MM.1S (cell line): ENCODE results near the gene TSPEAR.
"Not testable (repeated sequence)": the region's sequence is repeated elsewhere in the genome, so short reads cannot be mapped to it uniquely, and the experiment has no call there.

Experiments
- DNase-seq: peaks from one replicate; pipeline ENCODE4 v3.0.0-alpha.2; 2015
- H2AFZ ChIP-seq: fragments of 300-600 bp; sonication (generic); 2 replicates; pipeline ENCODE4 v1.6.0; 2016; ENCODE audit warnings: antibody characterized with exemption, low read length
- H3F3A ChIP-seq: fragments of 300-600 bp; sonication (generic); 2 replicates; pipeline ENCODE4 v1.6.1; 2016; ENCODE audit warnings: mild to moderate bottlenecking, antibody characterized with exemption, low read length, moderate library complexity, mixed read lengths; ENCODE audit not compliant: insufficient read depth
- H3K27ac ChIP-seq: fragments of 300-600 bp; sonication (generic); 2 replicates; pipeline ENCODE4 v1.5.1; 2016; ENCODE audit warnings: mild to moderate bottlenecking, low read length
- H3K27me3 ChIP-seq: fragments of 300-600 bp; sonication (generic); replicated peaks from 2 replicates; pipeline ENCODE4 v1.6.0; 2016; ENCODE audit warnings: low read length; ENCODE audit not compliant: insufficient read depth
- H3K36me3 ChIP-seq: fragments of 300-600 bp; sonication (generic); replicated peaks from 2 replicates; pipeline ENCODE4 v1.6.1; 2016; ENCODE audit warnings: mild to moderate bottlenecking, low read length, mixed read lengths; ENCODE audit not compliant: insufficient read depth
- H3K4me1 ChIP-seq: fragments of 300-600 bp; sonication (generic); 2 replicates; pipeline ENCODE4 v1.6.1; 2016; ENCODE audit warnings: low read length, mixed read lengths
- H3K4me2 ChIP-seq: fragments of 300-600 bp; sonication (generic); 2 replicates; pipeline ENCODE4 v1.6.0; 2016; ENCODE audit warnings: low read depth, low read length
- H3K4me3 ChIP-seq: fragments of 300-600 bp; sonication (generic); 2 replicates; pipeline ENCODE4 v1.5.1; 2016; ENCODE audit warnings: low read length, mixed read lengths
- H3K79me2 ChIP-seq: fragments of 300-600 bp; sonication (generic); 2 replicates; pipeline ENCODE4 v1.6.1; 2016; ENCODE audit warnings: mixed run types, low read length, mixed read lengths
- H3K9ac ChIP-seq: fragments of 300-600 bp; sonication (generic); 2 replicates; pipeline ENCODE4 v1.6.1; 2016; ENCODE audit warnings: low read length, mixed read lengths
- H3K9me2 ChIP-seq: fragments of 300-600 bp; sonication (generic); replicated peaks from 2 replicates; pipeline ENCODE4 v1.6.1; 2016; ENCODE audit warnings: mild to moderate bottlenecking, low read length, mixed read lengths; ENCODE audit not compliant: insufficient read depth
- H3K9me3 ChIP-seq: fragments of 300-600 bp; sonication (generic); replicated peaks from 2 replicates; pipeline ENCODE4 v1.6.1; 2016; ENCODE audit warnings: mild to moderate bottlenecking, low read length, mixed read lengths; ENCODE audit not compliant: insufficient read depth
- H4K20me1 ChIP-seq: fragments of 300-600 bp; sonication (generic); 2 replicates; pipeline ENCODE4 v1.6.1; 2016; ENCODE audit warnings: mild to moderate bottlenecking, low read length, moderate library complexity, mixed read lengths; ENCODE audit not compliant: insufficient read depth
- CTCF ChIP-seq: fragments of 300-600 bp; sonication (generic); IDR thresholded peaks from 2 replicates; pipeline ENCODE4 v1.5.1; 2016; ENCODE audit warnings: antibody characterized with exemption, low read length, mixed read lengths
- EZH2 ChIP-seq: fragments of 300-600 bp; sonication (generic); optimal IDR thresholded peaks from 2 replicates; pipeline ENCODE3; 2017; ENCODE audit warnings: low read depth, mild to moderate bottlenecking, antibody characterized with exemption, low read length, mixed read lengths
- EZH2phosphoT487 ChIP-seq: fragments of 300-600 bp; sonication (generic); IDR thresholded peaks from 2 replicates; pipeline ENCODE4 v1.6.1; 2018; ENCODE audit warnings: antibody characterized with exemption, low read length

The TSPEAR gene

GRCh38 chr21:44611551-44611950 lies 99.8 kb downstream of the TSPEAR start:
- Histone ChIP-seq H3K27me3 (peaks cover 85% of the 10 kb centered on the region), H3K9ac (no peak overlapping the region), H3K4me2 (no peak overlapping the region), H3F3A (no peaks in the 10 kb centered on the region), H3K9me2 (no peaks in the 10 kb centered on the region), H4K20me1 (no peaks in the 10 kb centered on the region), H3K4me1 (no peaks in the 10 kb centered on the region), H2AFZ (no peak overlapping the region), H3K9me3 (no peaks in the 10 kb centered on the region), H3K4me3 (no peak overlapping the region), H3K27ac (no peak overlapping the region), H3K79me2 (no peaks in the 10 kb centered on the region), H3K36me3 (no peaks in the 10 kb centered on the region)
- DNase-seq, result no peak
- no peak for TF ChIP-seq CTCF
- no peak for TF ChIP-seq EZH2phosphoT487
- no peak for TF ChIP-seq EZH2

GRCh38 chr21:44610157-44610843 lies 101.1 kb downstream of the TSPEAR start:
- H3K4me2 ChIP-seq, H2AFZ ChIP-seq, H3K9ac ChIP-seq, H3K27ac ChIP-seq, DNase-seq, H4K20me1 ChIP-seq, H3K36me3 ChIP-seq, H3K4me1 ChIP-seq, H3K4me3 ChIP-seq, H3K9me3 ChIP-seq, H3F3A ChIP-seq, H3K79me2 ChIP-seq, H3K9me2 ChIP-seq: not testable (repeated sequence)
- H3K27me3 ChIP-seq, result peaks cover 85% of the 10 kb centered on the region

DNA sequence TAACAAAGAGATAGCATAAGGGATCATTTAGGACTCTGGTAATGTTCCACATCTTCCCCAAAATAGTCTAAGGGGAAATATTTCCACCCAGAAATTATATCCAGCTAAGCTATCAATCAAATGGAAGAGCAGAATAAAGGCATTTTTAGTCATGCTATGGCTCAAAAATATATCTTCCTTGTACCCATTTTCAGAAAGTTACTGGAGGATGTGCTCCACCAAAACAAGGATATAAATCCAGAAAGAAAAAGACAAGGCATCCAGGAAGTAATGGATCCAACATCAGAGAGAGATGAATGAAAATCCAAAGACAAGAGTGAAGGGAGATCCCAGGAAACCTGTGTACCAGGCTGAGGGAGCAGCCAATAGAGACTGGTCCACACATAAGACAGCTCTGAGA lies 102.2 kb downstream of the TSPEAR start:
- H4K20me1 ChIP-seq, result no peaks in the 10 kb centered on the region
- DNase-seq, result no peak
- H3K4me3 ChIP-seq, result no peak overlapping the region
- H3K9ac ChIP-seq, result no peak overlapping the region
- no peaks in the 10 kb centered on the region for H3K79me2 ChIP-seq
- no peaks in the 10 kb centered on the region for H3K9me2 ChIP-seq
- H3K9me3 ChIP-seq, result no peaks in the 10 kb centered on the region
- no peak overlapping the region for H3K27ac ChIP-seq
- peaks cover 85% of the 10 kb centered on the region for H3K27me3 ChIP-seq
- no peak overlapping the region for H3K4me2 ChIP-seq
- TF ChIP-seq EZH2phosphoT487, result no peak
- H3K4me1 ChIP-seq, result no peaks in the 10 kb centered on the region
- no peak overlapping the region for H2AFZ ChIP-seq
- no peaks in the 10 kb centered on the region for H3K36me3 ChIP-seq
- no peaks in the 10 kb centered on the region for H3F3A ChIP-seq

GRCh38 chr21:44606495-44606894 lies 104.9 kb downstream of the TSPEAR start:
- Histone ChIP-seq H3K27me3 (peaks cover 82% of the 10 kb centered on the region), H3K79me2 (no peaks in the 10 kb centered on the region), H3K27ac (no peak overlapping the region), H3K36me3 (no peaks in the 10 kb centered on the region), H3K9ac (no peak overlapping the region), H3K4me3 (no peak overlapping the region), H2AFZ (no peak overlapping the region), H3K9me3 (no peaks in the 10 kb centered on the region), H4K20me1 (no peaks in the 10 kb centered on the region), H3K9me2 (no peaks in the 10 kb centered on the region), H3K4me2 (no peak overlapping the region), H3K4me1 (no peaks in the 10 kb centered on the region), H3F3A (no peaks in the 10 kb centered on the region)
- DNase-seq, result no peak
- no peak for TF ChIP-seq EZH2
- TF ChIP-seq CTCF, result no peak
- TF ChIP-seq EZH2phosphoT487, result no peak
